ENCODE results near the gene ADAMTS3.

The ADAMTS3 gene

DNA sequence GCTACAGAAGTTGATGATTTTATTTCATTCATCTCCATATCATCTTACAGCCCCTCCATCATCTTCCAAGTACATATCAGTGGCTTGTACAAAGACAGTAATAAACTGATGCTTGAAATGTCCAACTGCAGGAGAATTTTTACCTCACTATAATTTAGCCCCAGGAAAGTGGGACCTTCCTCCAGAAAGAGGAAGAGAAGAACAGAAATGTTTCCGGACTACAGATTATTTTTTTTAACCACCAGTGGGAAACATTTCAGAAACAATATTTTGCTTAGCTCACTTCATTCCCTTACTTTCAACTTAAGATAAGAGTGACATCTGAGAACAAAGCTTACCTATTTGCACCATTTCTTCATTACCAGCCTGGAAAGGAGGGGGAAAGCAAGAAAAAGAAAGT is 2.0 kb downstream of the ADAMTS3 start:
- TF ChIP-seq CTCF (IDR thresholded peaks at IDR 0.05; ENCODE audit: low read depth, low read length): no peak
- DNase-seq (ENCODE audit: low read depth, low spot score): no peak
- in situ Hi-C loops (cut with HindIII; ENCODE audit: low sequenced_read_pairs): no loop called here
- peak overlapping the region; percentile 73 for H3K4me3 ChIP-seq (ENCODE audit: low read depth, low read length)

DNA sequence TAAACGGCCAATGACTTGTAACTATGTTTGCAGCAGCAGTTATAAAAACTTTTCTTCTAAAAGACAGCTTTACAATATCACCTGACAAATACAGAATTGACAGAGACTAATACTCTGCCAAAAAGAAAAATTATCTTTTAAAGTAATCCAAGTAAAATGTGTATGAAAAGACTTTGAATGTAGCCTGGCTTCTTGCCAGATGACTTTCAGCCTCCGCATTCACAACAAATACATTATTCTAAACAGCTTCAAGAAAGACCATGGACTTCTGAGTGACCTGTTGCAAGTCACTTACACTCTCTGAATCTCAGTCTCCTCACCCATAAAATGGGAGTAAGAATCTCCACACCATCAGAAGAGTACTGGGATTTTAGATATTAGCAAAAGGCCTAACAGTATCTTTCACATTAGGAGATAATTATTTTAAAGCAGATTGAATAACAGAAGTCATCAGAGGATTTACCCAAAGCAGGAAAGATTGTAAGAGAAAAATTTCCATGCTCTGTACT is 2.5 kb downstream of the ADAMTS3 start:
- no peak overlapping the region for H3K4me3 ChIP-seq (ENCODE audit: low read depth, low read length)
- TF ChIP-seq CTCF (IDR thresholded peaks at IDR 0.05; ENCODE audit: low read depth, low read length): no peak

GRCh38 chr4:72564789-72565188 is 4.2 kb downstream of the ADAMTS3 start:
- in situ Hi-C loops (cut with HindIII; ENCODE audit: low sequenced_read_pairs): no loop called here
- H3K4me3 ChIP-seq (ENCODE audit: low read depth, low read length): no peak overlapping the region
- DNase-seq (ENCODE audit: low read depth, low spot score): no peak
- TF ChIP-seq CTCF (IDR thresholded peaks at IDR 0.05; ENCODE audit: low read depth, low read length): no peak

More for the DNA sequence above, 2.5 kb downstream of the ADAMTS3 start:
- no peak for DNase-seq (ENCODE audit: low read depth, low spot score)
- in situ Hi-C loops (cut with HindIII; ENCODE audit: low sequenced_read_pairs): no loop called here

GRCh38 chr4:72564184-72564583 is 4.8 kb downstream of the ADAMTS3 start:
- DNase-seq (ENCODE audit: low read depth, low spot score): no peak
- in situ Hi-C loops (cut with HindIII; ENCODE audit: low sequenced_read_pairs): no loop called here
- H3K4me3 ChIP-seq (ENCODE audit: low read depth, low read length): no peak overlapping the region

GRCh38 chr4:72558655-72559054 is 10.4 kb downstream of the ADAMTS3 start:
- in situ Hi-C loops (cut with HindIII; ENCODE audit: low sequenced_read_pairs): no loop called here
- DNase-seq (ENCODE audit: low read depth, low spot score): no peak
- TF ChIP-seq CTCF (IDR thresholded peaks at IDR 0.05; ENCODE audit: low read depth, low read length): no peak
- no peak overlapping the region for H3K4me3 ChIP-seq (ENCODE audit: low read depth, low read length)

More at GRCh38 chr4:72564184-72564583, 4.8 kb downstream of the ADAMTS3 start:
- no peak for TF ChIP-seq CTCF (IDR thresholded peaks at IDR 0.05; ENCODE audit: low read depth, low read length)

GRCh38 chr4:72557021-72557420 is 12.0 kb downstream of the ADAMTS3 start:
- TF ChIP-seq CTCF (IDR thresholded peaks at IDR 0.05; ENCODE audit: low read depth, low read length): no peak
- DNase-seq (ENCODE audit: low read depth, low spot score): no peak
- in situ Hi-C loops (cut with HindIII; ENCODE audit: low sequenced_read_pairs): no loop called here
- no peak overlapping the region for H3K4me3 ChIP-seq (ENCODE audit: low read depth, low read length)

DNA sequence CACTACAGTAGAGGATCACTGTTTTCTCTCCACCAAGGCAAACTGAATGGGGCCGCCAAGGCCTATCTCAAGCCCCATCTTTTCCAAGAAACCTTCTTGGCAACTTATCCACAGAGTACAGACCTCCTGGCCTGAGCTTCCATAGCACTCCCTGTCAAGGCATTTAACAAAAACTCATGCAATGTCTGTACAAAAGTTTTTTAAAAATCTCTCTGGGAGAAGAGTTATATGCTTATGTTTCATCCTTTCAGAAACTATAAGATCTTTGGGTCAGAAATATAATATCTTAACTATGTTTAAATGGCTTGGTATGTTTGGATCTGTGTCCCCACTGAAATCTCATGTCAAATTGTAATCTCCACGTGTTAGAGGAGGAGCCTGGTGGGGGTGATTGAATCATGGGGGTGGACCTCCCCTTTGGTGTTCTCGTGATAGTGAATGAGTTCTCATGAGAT is 13.6 kb downstream of the ADAMTS3 start:
- DNase-seq (ENCODE audit: low read depth, low spot score): no peak
- in situ Hi-C loops (cut with HindIII; ENCODE audit: low sequenced_read_pairs): no loop called here
- H3K4me3 ChIP-seq (ENCODE audit: low read depth, low read length): no peak overlapping the region
- TF ChIP-seq CTCF (IDR thresholded peaks at IDR 0.05; ENCODE audit: low read depth, low read length): no peak
